Mucosa of rectum (tissue), 2 donors: ENCODE results near the gene AHRR.
A peak's percentile ranks its signal among the peaks of the same experiment; 100 is the strongest.
"Not testable (repeated sequence)": the region's sequence is repeated elsewhere in the genome, so short reads cannot be mapped to it uniquely, and the experiment has no call there.

Experiments
- H3K27ac ChIP-seq, 2 donors: one replicate each; pipeline ENCODE4 v1.7.0; 2013; ENCODE audit warnings: inconsistent platforms in 2 of 2, low read depth in 2 of 2, low read length in 2 of 2
- H3K27me3 ChIP-seq, 2 donors: one replicate each; pipeline ENCODE4 v1.7.0; 2013; ENCODE audit warnings: low read length in 2 of 2; ENCODE audit not compliant: control insufficient read depth in 2 of 2, insufficient read depth in 2 of 2
- H3K36me3 ChIP-seq, 2 donors: one replicate each; pipeline ENCODE4 v1.7.0; 2013; ENCODE audit warnings: low read length in 2 of 2; ENCODE audit not compliant: control insufficient read depth in 2 of 2, insufficient read depth in 2 of 2
- H3K4me1 ChIP-seq, 2 donors: one replicate each; pipeline ENCODE4 v1.7.0; 2013; ENCODE audit warnings: low read length in 2 of 2, mild to moderate bottlenecking in 1 of 2; ENCODE audit not compliant: control insufficient read depth in 2 of 2, insufficient read depth in 2 of 2
- H3K4me3 ChIP-seq, 2 donors: one replicate each; pipeline ENCODE4 v1.7.0; 2013; ENCODE audit warnings: low read length in 2 of 2
- H3K9ac ChIP-seq, 2 donors: one replicate each; pipeline ENCODE4 v1.7.0; 2013; ENCODE audit warnings: low read length in 2 of 2, low read depth in 1 of 2, mild to moderate bottlenecking in 1 of 2
- H3K9me3 ChIP-seq, 2 donors: one replicate each; pipeline ENCODE4 v1.7.0; 2013; ENCODE audit warnings: low read length in 2 of 2; ENCODE audit not compliant: control insufficient read depth in 2 of 2
- donor health status: healthy.
- donor health status: Normal muscosa, but diverticular disease.

Gene AHRR

GRCh38 chr5:395921-396530 is 74.5 kb downstream of the AHRR start:
- Histone ChIP-seq H3K9ac (no peak overlapping the region), H3K36me3 (no peaks in the 10 kb centered on the region), H3K4me3 (no peak overlapping the region), H3K4me1 (peaks cover 12 to 13% of the 10 kb centered on the region in 2 donors), H3K9me3 (no peaks in the 10 kb centered on the region), H3K27ac (peak overlapping the region in 1 of 2 donors; percentile 58), H3K27me3 (peaks cover 0 to 5% of the 10 kb centered on the region in 2 donors)

GRCh38 chr5:396531-396961 is 75.0 kb downstream of the AHRR start:
- Histone ChIP-seq H3K36me3 (no peaks in the 10 kb centered on the region), H3K9ac (no peak overlapping the region), H3K4me1 (peaks cover 12 to 13% of the 10 kb centered on the region in 2 donors), H3K27ac (peak overlapping the region in 1 of 2 donors; percentile 58), H3K9me3 (no peaks in the 10 kb centered on the region), H3K4me3 (no peak overlapping the region), H3K27me3 (peaks cover 0 to 5% of the 10 kb centered on the region in 2 donors)

GRCh38 chr5:398141-398474 is 76.6 kb downstream of the AHRR start:
- not testable (repeated sequence) for H3K9ac ChIP-seq, H3K27me3 ChIP-seq, H3K4me3 ChIP-seq, H3K9me3 ChIP-seq, H3K36me3 ChIP-seq
- Histone ChIP-seq H3K4me1 (peaks cover 6 to 13% of the 10 kb centered on the region in 2 donors), H3K27ac (peak overlapping the region in 1 of 2 donors; percentile 86)

GRCh38 chr5:398475-399295 is 77.2 kb downstream of the AHRR start:
- H3K27ac ChIP-seq, result peak overlapping the region; percentile 73 to 86
- no peak overlapping the region for H3K4me3 ChIP-seq
- H3K4me1 ChIP-seq, result peaks cover 6 to 13% of the 10 kb centered on the region in 2 donors
- H3K9ac ChIP-seq, result no peak overlapping the region
- H3K36me3 ChIP-seq, result no peaks in the 10 kb centered on the region
- H3K9me3 ChIP-seq, result no peaks in the 10 kb centered on the region
- H3K27me3 ChIP-seq, result peaks cover 0 to 5% of the 10 kb centered on the region in 2 donors

GRCh38 chr5:399296-400281 is 78.1 kb downstream of the AHRR start:
- Histone ChIP-seq H3K4me3 (peak overlapping the region; percentile 3 to 44), H3K4me1 (peaks cover 6 to 13% of the 10 kb centered on the region in 2 donors), H3K36me3 (no peaks in the 10 kb centered on the region), H3K27me3 (peaks cover 0 to 5% of the 10 kb centered on the region in 2 donors), H3K27ac (peak overlapping the region; percentile 73 to 86), H3K9me3 (no peaks in the 10 kb centered on the region), H3K9ac (peak overlapping the region; percentile 45 to 47)

- Histone ChIP-seq H3K27ac (peak overlapping the region; percentile 73 to 86), H3K9ac (peak overlapping the region in 1 of 2 donors; percentile 32), H3K4me3 (peak overlapping the region; percentile 3 to 44)
Measured at GRCh38 chr5:400282-401145, 79.0 kb downstream of the AHRR start.

GRCh38 chr5:401146-402034 is 79.9 kb downstream of the AHRR start:
- Histone ChIP-seq H3K36me3 (no peaks in the 10 kb centered on the region), H3K4me3 (no peak overlapping the region), H3K4me1 (peaks cover 4 to 10% of the 10 kb centered on the region in 2 donors), H3K27ac (peak overlapping the region; percentile 13 to 23), H3K9me3 (no peaks in the 10 kb centered on the region), H3K9ac (no peak overlapping the region), H3K27me3 (peaks cover 0 to 5% of the 10 kb centered on the region in 2 donors)

More at GRCh38 chr5:400282-401145, 79.0 kb downstream of the AHRR start:
- Histone ChIP-seq H3K36me3 (no peaks in the 10 kb centered on the region), H3K4me1 (peaks cover 4 to 12% of the 10 kb centered on the region in 2 donors), H3K27me3 (peaks cover 0 to 5% of the 10 kb centered on the region in 2 donors), H3K9me3 (no peaks in the 10 kb centered on the region)

- H3K4me3 ChIP-seq, H3K27ac ChIP-seq, H3K27me3 ChIP-seq, H3K9ac ChIP-seq, H3K9me3 ChIP-seq, H3K4me1 ChIP-seq, H3K36me3 ChIP-seq: not testable (repeated sequence)
Measured at GRCh38 chr5:402219-402614, 80.7 kb downstream of the AHRR start.
